CD1c-positive myeloid dendritic cell (primary cell): ENCODE measurements around the gene RPP40.
"Not testable (repeated sequence)": the region's sequence is repeated elsewhere in the genome, so short reads cannot be mapped to it uniquely, and the experiment has no call there.

Experiments used
- DNase-seq: peaks from one replicate; pipeline ENCODE4 v3.0.0-alpha.2; 2016; ENCODE audit errors: extremely low spot score

Gene RPP40

GRCh38 chr6:5014072-5014561 is 10.3 kb upstream of the RPP40 start:
- no peak for DNase-seq

GRCh38 chr6:5012519-5012918 is 8.7 kb upstream of the RPP40 start:
- no peak for DNase-seq

GRCh38 chr6:5011346-5011745 is 7.5 kb upstream of the RPP40 start:
- no peak for DNase-seq

GRCh38 chr6:5007531-5007930 is 3.7 kb upstream of the RPP40 start:
- no peak for DNase-seq

GRCh38 chr6:5006222-5006621 is 2.4 kb upstream of the RPP40 start:
- no peak for DNase-seq

- not testable (repeated sequence) for DNase-seq
Observed at GRCh38 chr6:5005038-5005433, 1.2 kb upstream of the RPP40 start.

GRCh38 chr6:5004373-5005037 is 668 bp upstream of the RPP40 start:
- no peak for DNase-seq

GRCh38 chr6:4999586-4999985 is 4.3 kb downstream of the RPP40 start:
- no peak for DNase-seq

- DNase-seq: no peak
Observed at GRCh38 chr6:4997862-4998261, 6.0 kb downstream of the RPP40 start.

- DNase-seq: no peak
Observed at GRCh38 chr6:4994741-4995140, 9.1 kb downstream of the RPP40 start.

- no peak for DNase-seq
Observed at GRCh38 chr6:4987432-4987831, 16.4 kb downstream of the RPP40 start.

GRCh38 chr6:4986999-4987398 is 16.8 kb downstream of the RPP40 start:
- no peak for DNase-seq

GRCh38 chr6:4983322-4983721 is 20.5 kb downstream of the RPP40 start:
- DNase-seq: no peak

GRCh38 chr6:4981761-4982160 is 22.1 kb downstream of the RPP40 start:
- DNase-seq: peak; percentile 26

- DNase-seq: no peak
Observed at GRCh38 chr6:4979426-4979825, 24.4 kb downstream of the RPP40 start.

- DNase-seq: no peak
Observed at GRCh38 chr6:4977468-4977867, 26.4 kb downstream of the RPP40 start.

- no peak for DNase-seq
Observed at GRCh38 chr6:4975506-4975905, 28.3 kb downstream of the RPP40 start.

- no peak for DNase-seq
Observed at GRCh38 chr6:4974962-4975361, 28.9 kb downstream of the RPP40 start.

GRCh38 chr6:4973982-4974745 is 29.7 kb downstream of the RPP40 start:
- no peak for DNase-seq

- DNase-seq: no peak
Observed at GRCh38 chr6:4973415-4973814, 30.4 kb downstream of the RPP40 start.

- DNase-seq: no peak
Observed at GRCh38 chr6:4972438-4972837, 31.4 kb downstream of the RPP40 start.

- DNase-seq: no peak
Observed at GRCh38 chr6:4971851-4972250, 32.0 kb downstream of the RPP40 start.

- no peak for DNase-seq
Observed at GRCh38 chr6:4970739-4971395, 33.0 kb downstream of the RPP40 start.
